WI38 (cell line): Measurements from ENCODE around the gene WRNIP1.
"Not testable (repeated sequence)": the region's sequence is repeated elsewhere in the genome, so short reads cannot be mapped to it uniquely, and the experiment has no call there.

Experiments
- H3K4me3 ChIP-seq: 2 replicates; pipeline ENCODE4 v1.5.1; 2011; ENCODE audit warnings: low read depth, mild to moderate bottlenecking, control low read depth, low read length
- CTCF ChIP-seq: IDR thresholded peaks from 2 replicates; pipeline ENCODE4 v1.5.1; 2012; ENCODE audit warnings: low read depth, mild to moderate bottlenecking, control low read depth, low read length

The WRNIP1 gene

GRCh38 chr6:2754911-2755310 is 10.3 kb upstream of the WRNIP1 start:
- no peak overlapping the region for H3K4me3 ChIP-seq
- no peak for TF ChIP-seq CTCF

GRCh38 chr6:2755456-2755855 is 9.7 kb upstream of the WRNIP1 start:
- H3K4me3 ChIP-seq: no peak overlapping the region
- TF ChIP-seq CTCF: no peak

- H3K4me3 ChIP-seq: no peak overlapping the region
- TF ChIP-seq CTCF: no peak
These were observed 9.0 kb upstream of the WRNIP1 start for GRCh38 chr6:2756241-2756640.

GRCh38 chr6:2756687-2757224 is 8.4 kb upstream of the WRNIP1 start:
- TF ChIP-seq CTCF: no peak
- no peak overlapping the region for H3K4me3 ChIP-seq

GRCh38 chr6:2758980-2759379 is 6.2 kb upstream of the WRNIP1 start:
- H3K4me3 ChIP-seq: no peak overlapping the region
- no peak for TF ChIP-seq CTCF

- peak; percentile 25; the same call in 1 of the 2 replicates for TF ChIP-seq CTCF
- no peak overlapping the region for H3K4me3 ChIP-seq
These were observed 4.0 kb upstream of the WRNIP1 start for GRCh38 chr6:2760882-2761842.

GRCh38 chr6:2762868-2763267 is 2.3 kb upstream of the WRNIP1 start:
- H3K4me3 ChIP-seq: not testable (repeated sequence)
